HCT116 (cell line): Measurements from ENCODE around the gene MXRA5. TPM values are rescaled to one million over a fixed set of nuclear protein-coding genes. Genes with fewer than 3 reads are reported as not detected.
"Not testable (repeated sequence)": the region's sequence is repeated elsewhere in the genome, so short reads cannot be mapped to it uniquely, and the experiment has no call there.

Experiments
- ATAC-seq: fragments of 200-7000 bp; cut with Tn5 transposase; 2 replicates; pipeline ENCODE4 v1.9.1; 2020; ENCODE audit warnings: mild to moderate bottlenecking, moderate library complexity
- BruUV-seq: library from RNA; stranded (reverse); fragments of 400-500 nt; replicated peaks from 2 replicates; lab custom pipeline; 2021; lab: Mats Ljungman, UMichigan
- CTCF ChIA-PET: fragments of 300-600 bp; sonication (Branson Sonifier 250); formaldehyde crosslinking; loops from one replicate; lab custom pipeline; 2021; ENCODE audit warnings: antibody characterized with exemption; lab: Charles Lee
- POLR2A ChIA-PET: fragments of 300-600, 350-600 bp; sonication (Branson Sonifier 250); formaldehyde crosslinking; loops from one replicate; lab custom pipeline; 2021; ENCODE audit warnings: antibody characterized with exemption; lab: Charles Lee
- RAD21 ChIA-PET, 2 experiments: fragments of 300-600 bp; sonication (Branson Sonifier 250); formaldehyde crosslinking; loops; one replicate each; lab custom pipeline; 2023; ENCODE audit warnings: low total read pairs in 2 of 2; ENCODE audit not compliant: uncharacterized antibody in 2 of 2, unreplicated experiment in 2 of 2, low non-redundant PET in 1 of 2; lab: Charles Lee
- DNase-seq: peaks from one replicate; pipeline ENCODE4 v3.0.0-alpha.2; 2010; ENCODE audit warnings: low read depth, low spot score
- H2AFZ ChIP-seq: fragments of 200-600 bp; shearing (Covaris generic), sonication (generic); 2 replicates; pipeline ENCODE4 v1.6.1; 2017; ENCODE audit warnings: low read depth, mixed run types, mixed read lengths, antibody characterized with exemption, low read length; ENCODE audit not compliant: poor library complexity, severe bottlenecking
- H3K27ac ChIP-seq: 2 replicates; pipeline ENCODE4 v1.5.1; 2012; ENCODE audit warnings: low read depth, low read length
- H3K27me3 ChIP-seq: fragments of 200-600 bp; sonication (generic); 2 replicates; pipeline ENCODE4 v1.6.1; 2016; ENCODE audit warnings: mixed run types, low read length, mixed read lengths; ENCODE audit not compliant: insufficient read depth
- H3K36me3 ChIP-seq, 2 experiments: fragments of 200-500 bp in 1 of 2; fragments of 200-600 bp in 1 of 2; sonication (Bioruptor generic) in 1 of 2; sonication (generic) in 1 of 2; 2 replicates each; pipeline versions ENCODE4 v1.5.1 to v1.6.1; 2014 to 2016; ENCODE audit warnings: low read length in 2 of 2, inconsistent platforms in 1 of 2, mixed read lengths in 1 of 2, mixed run types in 1 of 2; ENCODE audit not compliant: insufficient read depth in 2 of 2, control insufficient read depth in 1 of 2
- H3K4me1 ChIP-seq, 2 experiments: fragments of 200-600 bp in 1 of 2; sonication (generic) in 1 of 2; 2 replicates each; pipeline versions ENCODE4 v1.5.1 to v1.6.1; 2012 to 2017; ENCODE audit warnings: low read length in 2 of 2, inconsistent platforms in 1 of 2, mild to moderate bottlenecking in 1 of 2, mixed read lengths in 1 of 2, mixed run types in 1 of 2, moderate library complexity in 1 of 2; ENCODE audit not compliant: insufficient read depth in 2 of 2, control insufficient read depth in 1 of 2
- H3K4me2 ChIP-seq: fragments of 200-600 bp; sonication (generic); 2 replicates; pipeline ENCODE4 v1.6.1; 2017; ENCODE audit warnings: mixed run types, low read length, mixed read lengths
- H3K4me3 ChIP-seq, 2 experiments: fragments of 200-600 bp in 1 of 2; sonication (generic) in 1 of 2; replicated peaks in 1 of 2; 2 replicates each; pipeline ENCODE4 v1.5.1; 2011 to 2016; ENCODE audit warnings: low read length in 2 of 2, control low read depth in 1 of 2, low read depth in 1 of 2, mild to moderate bottlenecking in 1 of 2, mixed read lengths in 1 of 2, mixed run types in 1 of 2
- H3K79me2 ChIP-seq: fragments of 200-600 bp; sonication (generic); 2 replicates; pipeline ENCODE4 v1.6.1; 2017; ENCODE audit warnings: mild to moderate bottlenecking, mixed run types, low read length, moderate library complexity, mixed read lengths; ENCODE audit not compliant: insufficient read depth
- H3K9ac ChIP-seq: fragments of 200-600 bp; sonication (generic); 2 replicates; pipeline ENCODE4 v1.6.1; 2016; ENCODE audit warnings: low read length, mixed read lengths
- H3K9me2 ChIP-seq: fragments of 200-600 bp; sonication (generic), shearing (Covaris generic); 2 replicates; pipeline ENCODE4 v1.6.1; 2017; ENCODE audit warnings: mixed run types, mild to moderate bottlenecking, moderate library complexity; ENCODE audit not compliant: insufficient read depth
- H3K9me3 ChIP-seq, 2 experiments: fragments of 200-500 bp in 1 of 2; fragments of 200-600 bp in 1 of 2; sonication (Bioruptor generic) in 1 of 2; sonication (generic) in 1 of 2; 2 replicates each; pipeline ENCODE4 v1.6.1; 2014 to 2017; ENCODE audit warnings: low read length in 2 of 2, mixed read lengths in 2 of 2, inconsistent platforms in 1 of 2, low read depth in 1 of 2, mild to moderate bottlenecking in 1 of 2, mixed run types in 1 of 2, moderate library complexity in 1 of 2; ENCODE audit not compliant: control insufficient read depth in 1 of 2, insufficient read depth in 1 of 2
- H4K20me1 ChIP-seq: fragments of 200-600 bp; sonication (generic), shearing (Covaris generic); 2 replicates; pipeline ENCODE4 v1.6.1; 2017; ENCODE audit warnings: mixed run types, mild to moderate bottlenecking, moderate library complexity; ENCODE audit not compliant: insufficient read depth
- CBX3 ChIP-seq: IDR thresholded peaks from 2 replicates; pipeline ENCODE4 v1.6.1; 2012; ENCODE audit warnings: low read depth
- ELF1 ChIP-seq: IDR thresholded peaks from 2 replicates; pipeline ENCODE4 v1.6.1; 2012; ENCODE audit warnings: low read depth, borderline replicate concordance
- EZH2 ChIP-seq: fragments of 200-600 bp; sonication (generic); IDR thresholded peaks from 2 replicates; pipeline ENCODE4 v1.6.1; 2017; ENCODE audit warnings: antibody characterized with exemption, mixed run types
- EZH2phosphoT487 ChIP-seq: fragments of 200-600 bp; IDR thresholded peaks from 2 replicates; pipeline ENCODE4 v1.6.1; 2018; ENCODE audit warnings: antibody characterized with exemption, borderline replicate concordance
- SP1 ChIP-seq: IDR thresholded peaks from 2 replicates; pipeline ENCODE4 v1.6.1; 2012; ENCODE audit warnings: low read depth
- ZFX ChIP-seq: fragments of 450-650 bp; IDR thresholded peaks from 2 replicates; pipeline ENCODE4 v1.6.1; 2017
- intact Hi-C: fragments of 100-400 bp; cut with micrococcal nuclease; formaldehyde crosslinking; loops from 2 replicates; pipeline ENCODE4 v1.10.0; 2022
- total RNA-seq: library from RNA; stranded (reverse); gene quantifications from one replicate; pipeline ENCODE4 v1.2.1, GENCODE V29; 2021; ENCODE audit not compliant: unreplicated experiment

MXRA5 gene
- total RNA-seq, 1 experiment from 2014 or later = 0.02 TPM

DNA sequence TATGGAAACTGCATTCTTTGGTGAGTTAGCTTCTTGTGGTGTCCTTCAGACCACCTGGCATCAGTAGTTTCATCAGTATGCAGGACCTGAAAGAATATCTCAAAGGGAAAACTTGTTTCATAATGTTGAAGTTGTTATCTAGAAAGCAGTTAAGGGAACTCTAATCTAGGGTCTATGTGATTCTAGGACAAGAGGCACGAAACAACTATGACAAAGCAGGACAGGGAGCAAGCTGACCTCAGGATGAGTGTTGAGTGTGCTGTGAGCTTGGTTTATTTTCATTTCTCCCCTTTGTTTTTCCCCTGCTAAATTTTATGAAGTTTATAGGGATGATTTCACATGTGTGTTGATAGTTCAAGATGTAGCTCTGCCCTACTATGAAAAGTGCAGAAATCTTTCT, 65.7 kb downstream of the MXRA5 start:
- no peaks in the 10 kb centered on the region for H3K9me3 ChIP-seq
- TF ChIP-seq ZFX (no peak), CBX3 (no peak), ELF1 (no peak), EZH2 (no peak), SP1 (no peak), EZH2phosphoT487 (no peak)
- TF ChIP-seq, all 23 proteins: peak for 0
- no peaks in the 10 kb centered on the region for H3K4me1 ChIP-seq
- CTCF ChIA-PET = no interaction called here
- H3K36me3 ChIP-seq = no peaks in the 10 kb centered on the region
- ATAC-seq (no peak), DNase-seq (no peak)
- no TSS peak for BruUV-seq
- H3K9me2 ChIP-seq = no peaks in the 10 kb centered on the region
- POLR2A ChIA-PET = no interaction called here
- intact Hi-C loops = no loop called here
- H2AFZ ChIP-seq = no peak overlapping the region
- H3K79me2 ChIP-seq = no peaks in the 10 kb centered on the region
- H3K27ac ChIP-seq = no peak overlapping the region
- no peak overlapping the region for H3K4me2 ChIP-seq
- RAD21 ChIA-PET = no interaction called here
- no peaks in the 10 kb centered on the region for H4K20me1 ChIP-seq
- H3K4me3 ChIP-seq = no peak overlapping the region
- no peaks in the 10 kb centered on the region for H3K27me3 ChIP-seq
- H3K9ac ChIP-seq = no peak overlapping the region

DNA sequence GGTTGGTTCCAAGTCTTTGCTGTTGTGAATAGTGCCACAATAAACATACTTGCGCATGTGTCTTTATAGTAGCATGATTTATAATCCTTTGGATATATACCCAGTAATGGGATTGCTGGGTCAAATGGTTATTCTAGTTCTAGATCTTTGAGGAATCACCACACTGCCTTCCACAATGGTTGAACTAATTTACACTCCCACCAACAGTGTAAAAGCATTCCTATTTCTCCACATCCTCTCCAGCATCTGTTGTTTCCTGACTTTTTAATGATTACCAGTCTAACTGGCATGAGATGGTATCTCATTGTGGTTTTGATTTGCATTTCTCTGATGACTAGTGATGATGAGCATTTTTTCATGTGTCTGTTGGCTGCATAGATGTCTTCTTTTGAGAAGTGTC, 72.8 kb downstream of the MXRA5 start:
- ATAC-seq, H3K9me3 ChIP-seq, H4K20me1 ChIP-seq, H3K27me3 ChIP-seq, intact Hi-C loops, BruUV-seq, CTCF ChIA-PET, H2AFZ ChIP-seq, H3K79me2 ChIP-seq, H3K4me3 ChIP-seq, H3K9me2 ChIP-seq, POLR2A ChIA-PET, H3K4me2 ChIP-seq, H3K36me3 ChIP-seq, RAD21 ChIA-PET, H3K27ac ChIP-seq, H3K9ac ChIP-seq, DNase-seq: not testable (repeated sequence)
- H3K4me1 ChIP-seq = peaks cover 0 to 11% of the 10 kb centered on the region in 2 experiments; a peak in 1 of 4 replicates
